ENCODE data around the gene KLHDC3. TPM values are rescaled to one million over a fixed set of nuclear protein-coding genes. Genes with fewer than 3 reads are reported as not detected.

KLHDC3 gene
- total and polyA plus RNA-seq, 2 of the 13 experiments (the other 11 are each of a cell fraction or from before 2014, with no cell fraction given), result 78.3 to 91.5 TPM

DNA sequence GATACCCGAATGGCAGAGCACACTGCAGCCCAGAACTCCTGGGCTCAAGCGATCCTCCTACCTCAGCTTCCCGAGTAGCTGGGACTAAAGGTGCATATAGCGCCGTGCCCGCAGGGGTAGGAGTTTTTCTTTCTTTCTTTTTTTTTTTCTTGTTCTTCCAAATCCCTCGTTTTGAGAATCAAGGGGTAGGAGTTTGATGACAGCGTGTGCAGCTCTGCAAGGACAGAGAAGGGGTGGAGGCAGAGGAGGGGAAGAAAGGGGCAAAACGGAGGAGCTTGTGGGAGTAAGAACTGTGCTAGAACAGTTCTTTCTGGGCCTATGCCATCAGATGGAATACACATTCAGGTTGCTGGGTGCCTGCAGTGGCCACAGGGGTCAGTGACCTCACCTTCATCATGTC lies 22.7 kb downstream of the KLHDC3 start:
- Histone ChIP-seq H3K27me3 (ENCODE audit: control insufficient read depth in 1 of 2, insufficient read depth in 2 of 2, low read length in 2 of 2) (no peaks in the 10 kb centered on the region), H3K9me3 (ENCODE audit: low read length) (no peaks in the 10 kb centered on the region), H3K4me3 (replicated peaks in 1 of 3; ENCODE audit: insufficient read depth in 1 of 3, low read depth in 2 of 3, low read length in 3 of 3) (no peak overlapping the region), H2AFZ (ENCODE audit: low read length) (no peak overlapping the region), H4K20me1 (ENCODE audit: insufficient read depth, low read length) (peaks cover 3% of the 10 kb centered on the region; the same call in 1 of the 2 replicates), H3K27ac (ENCODE audit: extremely low read length, insufficient read depth, low read length) (no peak overlapping the region), H3K4me1 (ENCODE audit: insufficient read depth, low read length) (peaks cover 12% of the 10 kb centered on the region), H3K9ac (ENCODE audit: insufficient read depth, low read depth, low read length) (no peak overlapping the region), H3K4me2 (ENCODE audit: low read depth, low read length) (no peak overlapping the region), H3K36me3 (replicated peaks in 1 of 2; ENCODE audit: control insufficient read depth in 1 of 2, insufficient read depth in 2 of 2, low read length in 2 of 2) (peaks cover 31 to 64% of the 10 kb centered on the region in 2 experiments), H3K79me2 (ENCODE audit: insufficient read depth, low read length) (no peaks in the 10 kb centered on the region)
- TF ChIP-seq TBL1XR1 (IDR thresholded peaks at IDR 0.05; ENCODE audit: borderline replicate concordance, low read length, partially characterized antibody), result no peak
- TF ChIP-seq ZNF816 (CRISPR knock-in tag; IDR thresholded peaks at IDR 0.05; ENCODE audit: borderline replicate concordance), result no peak
- FAIRE-seq (no peak), ATAC-seq (no peak), DNase-seq (ENCODE audit: low spot score) (no peak)
- 95% methylated on average over 9 of the region's 9 CpGs for WGBS (ENCODE audit: low lambda C conversion rate)
- in situ Hi-C loops (cut with HindIII; ENCODE audit: extremely low pct_ligation_motif_present, low pct_unique_long_range_greater_than_20kb), result no loop called here
- intact Hi-C loops (cut with micrococcal nuclease; ENCODE audit: unreplicated experiment), result no loop called here
- ChIA-PET POLR2A (interaction anchor here (0.6 to 5.2 kb wide), 7 partner anchors 16 to 57 kb away, joined by 3 to 41 read pairs (median 4); partner anchors contain the start of genes CUL7, KLC4, KLHDC3 and MEA1), CTCF (ENCODE audit: low intra/inter-chr PET ratio, low total read pairs) (no interaction called here)
- no TSS peak for BruUV-seq (replicated peaks)

DNA sequence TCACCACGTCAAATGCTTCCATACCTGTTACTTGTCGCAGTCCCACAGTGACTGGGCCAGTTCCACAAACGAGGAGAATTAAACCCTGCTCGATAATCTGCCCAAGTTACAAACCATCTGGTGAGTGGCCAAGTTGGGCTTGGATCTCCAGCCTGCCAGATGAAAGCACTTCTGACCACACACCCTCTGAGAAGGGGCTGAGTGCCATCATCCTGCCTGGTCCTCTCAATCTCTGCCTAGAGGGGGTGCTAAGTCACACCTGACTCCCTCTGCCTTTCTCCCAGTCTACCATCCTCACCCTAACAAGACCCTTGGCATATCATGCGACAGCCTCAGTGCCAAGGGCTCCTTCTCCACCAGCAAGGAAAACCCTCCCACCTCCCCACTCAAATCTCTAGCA lies 23.1 kb downstream of the KLHDC3 start:
- no peaks in the 10 kb centered on the region for H3K79me2 ChIP-seq (ENCODE audit: insufficient read depth, low read length)
- in situ Hi-C loops (cut with HindIII; ENCODE audit: extremely low pct_ligation_motif_present, low pct_unique_long_range_greater_than_20kb) (no loop called here), intact Hi-C loops (cut with micrococcal nuclease; ENCODE audit: unreplicated experiment) (no loop called here)
- peaks cover 31 to 60% of the 10 kb centered on the region in 2 experiments for H3K36me3 ChIP-seq (replicated peaks in 1 of 2; ENCODE audit: control insufficient read depth in 1 of 2, insufficient read depth in 2 of 2, low read length in 2 of 2)
- peaks cover 3% of the 10 kb centered on the region; the same call in 1 of the 2 replicates for H4K20me1 ChIP-seq (ENCODE audit: insufficient read depth, low read length)
- DNase-seq (ENCODE audit: low spot score) (no peak), FAIRE-seq (no peak), ATAC-seq (0 out of 3 replicates have a peak, but pooled peaks have one; percentile 5)
- H3K4me2 ChIP-seq (ENCODE audit: low read depth, low read length), result no peak overlapping the region
- no peaks in the 10 kb centered on the region for H3K9me3 ChIP-seq (ENCODE audit: low read length)
- POLR2A ChIA-PET, result interaction anchor here (1.2 to 3.6 kb wide), 3 partner anchors 17 to 50 kb away, joined by 3 to 19 read pairs (median 3); partner anchors contain the start of genes CUL7, KLC4 and MRPL2
- H3K27me3 ChIP-seq (ENCODE audit: control insufficient read depth in 1 of 2, insufficient read depth in 2 of 2, low read length in 2 of 2), result no peaks in the 10 kb centered on the region
- TF ChIP-seq ETV5 (CRISPR knock-in tag; IDR thresholded peaks at IDR 0.05; ENCODE audit: borderline replicate concordance) (no peak), POLR2A (IDR thresholded peaks at IDR 0.05; ENCODE audit: insufficient read depth in 1 of 2, low read depth in 2 of 2, low read length in 2 of 2) (peak; percentile 33 to 41; a peak in 3 of 4 replicates)
- TF ChIP-seq, protein P1, sequence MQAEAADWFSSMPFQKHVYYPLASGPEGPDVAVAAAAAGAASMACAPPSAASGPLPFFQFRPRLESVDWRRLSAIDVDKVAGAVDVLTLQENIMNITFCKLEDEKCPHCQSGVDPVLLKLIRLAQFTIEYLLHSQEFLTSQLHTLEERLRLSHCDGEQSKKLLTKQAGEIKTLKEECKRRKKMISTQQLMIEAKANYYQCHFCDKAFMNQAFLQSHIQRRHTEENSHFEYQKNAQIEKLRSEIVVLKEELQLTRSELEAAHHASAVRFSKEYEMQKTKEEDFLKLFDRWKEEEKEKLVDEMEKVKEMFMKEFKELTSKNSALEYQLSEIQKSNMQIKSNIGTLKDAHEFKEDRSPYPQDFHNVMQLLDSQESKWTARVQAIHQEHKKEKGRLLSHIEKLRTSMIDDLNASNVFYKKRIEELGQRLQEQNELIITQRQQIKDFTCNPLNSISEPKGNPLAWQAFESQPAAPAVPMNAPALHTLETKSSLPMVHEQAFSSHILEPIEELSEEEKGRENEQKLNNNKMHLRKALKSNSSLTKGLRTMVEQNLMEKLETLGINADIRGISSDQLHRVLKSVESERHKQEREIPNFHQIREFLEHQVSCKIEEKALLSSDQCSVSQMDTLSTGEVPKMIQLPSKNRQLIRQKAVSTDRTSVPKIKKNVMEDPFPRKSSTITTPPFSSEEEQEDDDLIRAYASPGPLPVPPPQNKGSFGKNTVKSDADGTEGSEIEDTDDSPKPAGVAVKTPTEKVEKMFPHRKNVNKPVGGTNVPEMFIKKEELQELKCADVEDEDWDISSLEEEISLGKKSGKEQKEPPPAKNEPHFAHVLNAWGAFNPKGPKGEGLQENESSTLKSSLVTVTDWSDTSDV (CRISPR knock-in tag; IDR thresholded peaks at IDR 0.05), result 0 out of 2 replicates have a peak, but pooled peaks have one; percentile 31
- BruUV-seq (replicated peaks), result no TSS peak
- peaks cover 12% of the 10 kb centered on the region for H3K4me1 ChIP-seq (ENCODE audit: insufficient read depth, low read length)
- no peak overlapping the region for H3K9ac ChIP-seq (ENCODE audit: insufficient read depth, low read depth, low read length)
- no peak overlapping the region for H2AFZ ChIP-seq (ENCODE audit: low read length)
- CTCF ChIA-PET (ENCODE audit: low intra/inter-chr PET ratio, low total read pairs), result no interaction called here
- WGBS (ENCODE audit: low lambda C conversion rate), result 93% methylated on average over 5 of the region's 5 CpGs
- no peak overlapping the region for H3K4me3 ChIP-seq (replicated peaks in 1 of 3; ENCODE audit: insufficient read depth in 1 of 3, low read depth in 2 of 3, low read length in 3 of 3)
- no peak overlapping the region for H3K27ac ChIP-seq (ENCODE audit: extremely low read length, insufficient read depth, low read length)
